Measurements from ENCODE around the gene GADD45A. TPM values are rescaled to one million over a fixed set of nuclear protein-coding genes. Genes with fewer than 3 reads are reported as not detected.

The GADD45A gene
- total RNA-seq, 1 experiment from 2014 or later: 35.4 TPM

- Mint-ChIP-seq H3K4me1 (ENCODE audit: low read depth, unreplicated experiment) (peaks cover 53% of the 10 kb centered on the region), H3K27me3 (ENCODE audit: unreplicated experiment) (no peaks in the 10 kb centered on the region), H3K9me3 (ENCODE audit: low read depth, unreplicated experiment) (no peaks in the 10 kb centered on the region), H3K36me3 (ENCODE audit: insufficient read depth, unreplicated experiment) (peaks cover 5% of the 10 kb centered on the region), H3K27ac (ENCODE audit: unreplicated experiment) (no peak overlapping the region), H3K4me3 (ENCODE audit: low read depth, unreplicated experiment) (no peak overlapping the region)
- TF ChIP-seq CTCF (IDR thresholded peaks at IDR 0.05; ENCODE audit: unreplicated experiment): no peak
- intact Hi-C loops (cut with micrococcal nuclease; ENCODE audit: unreplicated experiment): no loop called here
- CTCF ChIA-PET: interaction anchor here (0.6 kb wide), 1 partner anchor 48 kb away, joined by 3 read pairs; no protein-coding TSS in a partner anchor
- DNase-seq: no peak
- BruUV-seq (replicated peaks): no TSS peak
Measured at GRCh38 chr1:67717876-67718275, 32.9 kb downstream of the GADD45A start.

GRCh38 chr1:67719329-67720196 lies 34.6 kb downstream of the GADD45A start:
- CTCF ChIA-PET: no interaction called here
- no peak overlapping the region for H3K27ac Mint-ChIP-seq (ENCODE audit: unreplicated experiment)
- intact Hi-C loops (cut with micrococcal nuclease; ENCODE audit: unreplicated experiment): no loop called here
- DNase-seq: no peak
- H3K27me3 Mint-ChIP-seq (ENCODE audit: unreplicated experiment): no peaks in the 10 kb centered on the region
- no peaks in the 10 kb centered on the region for H3K9me3 Mint-ChIP-seq (ENCODE audit: low read depth, unreplicated experiment)
- H3K4me3 Mint-ChIP-seq (ENCODE audit: low read depth, unreplicated experiment): no peak overlapping the region
- no TSS peak for BruUV-seq (replicated peaks)
- TF ChIP-seq CTCF (IDR thresholded peaks at IDR 0.05; ENCODE audit: unreplicated experiment): no peak
- H3K36me3 Mint-ChIP-seq (ENCODE audit: insufficient read depth, unreplicated experiment): peaks cover 5% of the 10 kb centered on the region
- H3K4me1 Mint-ChIP-seq (ENCODE audit: low read depth, unreplicated experiment): peaks cover 36% of the 10 kb centered on the region

- intact Hi-C loops (cut with micrococcal nuclease; ENCODE audit: unreplicated experiment): no loop called here
- no peak for TF ChIP-seq CTCF (IDR thresholded peaks at IDR 0.05; ENCODE audit: unreplicated experiment)
- Mint-ChIP-seq H3K36me3 (ENCODE audit: insufficient read depth, unreplicated experiment) (no peaks in the 10 kb centered on the region), H3K9me3 (ENCODE audit: low read depth, unreplicated experiment) (no peaks in the 10 kb centered on the region), H3K4me1 (ENCODE audit: low read depth, unreplicated experiment) (peaks cover 36% of the 10 kb centered on the region), H3K27ac (ENCODE audit: unreplicated experiment) (no peak overlapping the region), H3K27me3 (ENCODE audit: unreplicated experiment) (no peaks in the 10 kb centered on the region), H3K4me3 (ENCODE audit: low read depth, unreplicated experiment) (no peak overlapping the region)
- BruUV-seq (replicated peaks): no TSS peak
- CTCF ChIA-PET: no interaction called here
- DNase-seq: no peak
Measured at GRCh38 chr1:67721112-67721511, 36.1 kb downstream of the GADD45A start.

- peaks cover 30% of the 10 kb centered on the region for H3K4me1 Mint-ChIP-seq (ENCODE audit: low read depth, unreplicated experiment)
- H3K27ac Mint-ChIP-seq (ENCODE audit: unreplicated experiment): no peak overlapping the region
- intact Hi-C loops (cut with micrococcal nuclease; ENCODE audit: unreplicated experiment): no loop called here
- no peaks in the 10 kb centered on the region for H3K27me3 Mint-ChIP-seq (ENCODE audit: unreplicated experiment)
- no peak overlapping the region for H3K4me3 Mint-ChIP-seq (ENCODE audit: low read depth, unreplicated experiment)
- DNase-seq: no peak
- H3K36me3 Mint-ChIP-seq (ENCODE audit: insufficient read depth, unreplicated experiment): no peaks in the 10 kb centered on the region
- CTCF ChIA-PET: no interaction called here
- no peak for TF ChIP-seq CTCF (IDR thresholded peaks at IDR 0.05; ENCODE audit: unreplicated experiment)
- no peaks in the 10 kb centered on the region for H3K9me3 Mint-ChIP-seq (ENCODE audit: low read depth, unreplicated experiment)
- no TSS peak for BruUV-seq (replicated peaks)
Measured at GRCh38 chr1:67721650-67722291, 36.8 kb downstream of the GADD45A start.

All from Calu3 (cell line).